ENCODE measurements around the gene PFDN1. TPM values are rescaled to one million over a fixed set of nuclear protein-coding genes. Genes with fewer than 3 reads are reported as not detected.

Gene PFDN1
- total RNA-seq, 1 donor, result 68.2 TPM

DNA sequence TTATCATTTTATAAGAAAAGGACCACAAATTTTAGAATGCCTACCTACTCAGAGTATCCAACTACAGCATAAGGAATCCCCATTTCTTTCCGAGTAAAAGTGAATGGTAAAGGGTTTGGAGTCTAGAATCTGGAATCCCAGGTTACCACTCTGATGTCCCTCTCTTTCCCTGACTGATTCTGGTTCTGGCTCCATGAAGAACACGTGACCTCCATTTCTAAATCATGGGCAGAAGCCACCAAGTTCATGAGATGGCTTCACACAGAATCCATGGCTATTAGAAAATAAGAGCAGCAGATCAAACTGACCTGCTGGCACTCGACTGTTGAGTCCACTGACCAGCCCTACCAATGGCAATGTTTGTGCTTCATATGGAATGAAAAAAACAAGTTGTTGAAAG is 40.7 kb downstream of the PFDN1 start:
- Histone ChIP-seq H3K9me3 (ENCODE audit: low read depth, low read length) (no peaks in the 10 kb centered on the region), H3K4me1 (ENCODE audit: insufficient read depth, low read length) (peaks cover 35% of the 10 kb centered on the region), H3K27me3 (ENCODE audit: insufficient read depth, low read length) (no peaks in the 10 kb centered on the region), H3K4me3 (ENCODE audit: low read length) (no peak overlapping the region)

DNA sequence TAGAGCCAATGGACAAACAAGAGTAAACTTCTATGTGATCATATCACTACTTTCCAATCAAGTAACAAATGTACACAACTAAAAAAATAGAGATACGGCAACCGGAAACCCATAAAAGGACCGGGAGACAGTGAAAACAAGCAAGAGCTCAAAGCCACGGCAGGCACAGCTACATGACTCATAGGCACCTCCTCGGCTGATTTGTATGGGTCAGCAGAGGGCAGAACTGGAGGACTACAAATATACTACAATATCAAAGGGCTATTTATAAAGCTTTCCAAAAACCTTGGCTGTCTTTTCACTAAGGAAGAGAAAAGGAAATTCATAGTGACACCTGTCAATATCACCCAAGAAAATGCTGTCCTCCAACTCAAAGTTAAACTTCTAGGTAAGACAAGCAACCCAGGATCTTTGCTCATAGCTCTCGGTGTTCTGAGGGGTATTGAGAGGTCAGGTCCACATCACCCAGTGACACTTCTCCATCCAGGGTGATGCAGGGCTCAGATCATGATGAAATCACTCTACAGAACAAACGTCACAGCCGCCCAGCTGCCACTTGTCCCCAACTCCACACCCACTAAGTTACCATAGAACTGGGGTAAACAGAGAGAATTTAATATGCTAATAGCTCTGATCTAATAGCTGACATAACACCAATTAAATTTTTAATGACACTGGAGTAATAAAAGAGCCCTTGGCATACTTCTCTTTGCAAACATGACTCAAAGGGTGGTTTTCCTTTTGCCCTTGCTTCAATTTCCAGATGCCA is 41.3 kb downstream of the PFDN1 start:
- no peaks in the 10 kb centered on the region for H3K9me3 ChIP-seq (ENCODE audit: low read depth, low read length)
- H3K27me3 ChIP-seq (ENCODE audit: insufficient read depth, low read length), result no peaks in the 10 kb centered on the region
- H3K4me1 ChIP-seq (ENCODE audit: insufficient read depth, low read length), result peaks cover 29% of the 10 kb centered on the region
- H3K4me3 ChIP-seq (ENCODE audit: low read length), result no peak overlapping the region

DNA sequence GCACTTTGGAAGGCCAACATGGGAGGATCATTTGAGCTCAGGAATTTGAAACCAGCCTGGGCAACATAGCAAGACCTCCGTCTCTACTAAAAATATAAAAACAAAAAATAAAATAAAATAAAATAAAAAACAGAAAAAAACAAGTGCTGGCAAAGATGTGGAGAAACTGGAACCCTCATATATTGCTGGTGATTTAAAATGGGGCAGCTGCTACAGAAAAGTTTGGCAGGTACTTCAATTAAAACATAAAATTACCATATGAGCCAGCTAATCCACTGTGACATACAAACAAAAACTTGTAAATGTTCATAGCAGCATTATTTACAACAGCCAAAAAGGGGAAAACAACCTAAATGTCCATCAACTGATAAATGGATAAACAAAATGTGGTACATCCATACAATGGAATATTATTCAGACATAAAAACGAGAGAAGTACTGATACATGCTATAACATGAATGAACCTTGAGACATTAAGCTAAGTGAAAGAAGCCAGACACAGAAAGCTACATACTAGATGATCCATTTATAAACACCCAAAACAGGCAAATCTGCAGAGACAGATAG is 42.7 kb downstream of the PFDN1 start:
- Histone ChIP-seq H3K9me3 (ENCODE audit: low read depth, low read length) (no peaks in the 10 kb centered on the region), H3K4me1 (ENCODE audit: insufficient read depth, low read length) (peaks cover 32% of the 10 kb centered on the region), H3K4me3 (ENCODE audit: low read length) (no peak overlapping the region), H3K27me3 (ENCODE audit: insufficient read depth, low read length) (no peaks in the 10 kb centered on the region)

DNA sequence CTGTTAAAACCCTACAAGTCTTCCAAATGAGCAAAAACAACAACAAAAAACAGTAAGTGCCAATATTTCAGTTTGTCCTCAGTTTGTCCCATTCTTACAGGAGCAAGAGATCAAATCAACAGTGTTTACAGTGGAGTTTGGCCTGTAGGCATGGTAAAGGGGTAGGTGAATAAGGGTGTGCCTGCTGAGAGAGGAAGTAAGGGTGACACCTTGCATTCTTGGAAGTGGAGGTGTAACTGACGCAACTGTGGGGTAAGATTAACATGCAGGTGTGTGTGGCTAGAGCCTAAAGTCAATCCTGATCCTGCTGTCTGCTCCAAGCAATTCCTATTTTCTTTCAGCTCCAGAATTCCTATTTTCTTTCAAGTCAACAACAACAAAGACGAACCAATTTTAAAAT is 43.4 kb downstream of the PFDN1 start:
- Histone ChIP-seq H3K9me3 (ENCODE audit: low read depth, low read length) (no peaks in the 10 kb centered on the region), H3K4me3 (ENCODE audit: low read length) (no peak overlapping the region), H3K27me3 (ENCODE audit: insufficient read depth, low read length) (no peaks in the 10 kb centered on the region), H3K4me1 (ENCODE audit: insufficient read depth, low read length) (peaks cover 35% of the 10 kb centered on the region)

DNA sequence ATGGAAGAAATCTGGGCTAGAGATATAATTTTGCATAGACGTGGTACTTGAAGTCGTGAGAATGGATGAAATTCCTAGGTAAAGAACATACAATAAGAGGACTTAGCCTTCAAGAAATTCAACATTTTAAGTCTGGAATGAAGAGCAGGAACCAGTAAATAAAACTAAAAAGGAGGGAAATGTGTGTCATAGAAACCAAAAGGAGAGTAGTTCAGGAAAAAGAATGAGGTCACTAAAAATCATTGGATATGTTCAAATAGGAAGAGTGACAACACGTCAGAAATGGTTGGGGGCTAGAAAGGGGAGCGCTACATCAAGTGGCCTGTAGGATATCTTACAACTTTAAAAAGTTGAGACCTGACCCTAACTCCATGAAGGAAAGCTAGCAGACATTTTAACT is 44.0 kb downstream of the PFDN1 start:
- Histone ChIP-seq H3K9me3 (ENCODE audit: low read depth, low read length) (no peaks in the 10 kb centered on the region), H3K4me1 (ENCODE audit: insufficient read depth, low read length) (peaks cover 41% of the 10 kb centered on the region), H3K4me3 (ENCODE audit: low read length) (no peak overlapping the region), H3K27me3 (ENCODE audit: insufficient read depth, low read length) (no peaks in the 10 kb centered on the region)

DNA sequence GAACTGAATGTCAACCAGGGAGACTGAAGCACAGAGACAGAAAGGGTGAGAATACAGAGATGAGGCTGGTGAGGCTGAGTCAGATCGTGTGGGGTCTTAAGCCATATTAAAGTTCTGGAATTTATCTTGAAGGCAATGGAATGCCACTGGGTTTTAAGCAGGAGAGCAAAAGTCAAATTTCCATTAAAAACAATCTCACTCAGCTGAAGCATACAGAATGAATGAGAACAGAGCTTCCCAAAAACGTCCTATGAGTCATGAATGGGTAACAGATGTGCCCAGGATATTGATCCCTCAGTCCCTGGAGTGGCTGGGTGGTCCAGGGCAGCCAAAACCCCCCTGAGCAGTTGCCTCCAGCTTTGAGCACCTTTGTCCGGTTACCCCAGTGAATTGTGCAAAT is 44.9 kb downstream of the PFDN1 start:
- Histone ChIP-seq H3K4me3 (ENCODE audit: low read length) (no peak overlapping the region), H3K27me3 (ENCODE audit: insufficient read depth, low read length) (no peaks in the 10 kb centered on the region), H3K4me1 (ENCODE audit: insufficient read depth, low read length) (peaks cover 50% of the 10 kb centered on the region), H3K9me3 (ENCODE audit: low read depth, low read length) (no peaks in the 10 kb centered on the region)

DNA sequence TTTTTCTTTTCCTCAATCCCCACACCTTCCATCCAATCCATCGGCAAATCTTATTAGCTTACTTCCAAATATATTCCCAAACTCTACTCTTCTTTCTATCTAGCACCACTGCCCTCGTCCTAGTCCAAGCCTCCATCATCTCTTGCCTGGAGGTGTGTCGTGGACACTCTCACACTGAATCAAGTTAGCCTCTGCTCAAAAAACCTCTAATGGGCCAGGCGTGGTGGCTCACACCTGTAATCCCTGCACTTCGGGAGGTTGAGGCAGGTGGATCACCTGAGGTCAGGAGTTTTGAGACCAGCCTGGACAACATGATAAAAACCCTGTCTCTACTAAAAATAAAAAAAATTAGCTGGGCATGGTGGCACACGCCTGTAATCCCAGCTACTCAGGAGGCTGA is 46.2 kb downstream of the PFDN1 start:
- no peaks in the 10 kb centered on the region for H3K9me3 ChIP-seq (ENCODE audit: low read depth, low read length)
- no peaks in the 10 kb centered on the region for H3K27me3 ChIP-seq (ENCODE audit: insufficient read depth, low read length)
- H3K4me3 ChIP-seq (ENCODE audit: low read length), result no peak overlapping the region
- H3K4me1 ChIP-seq (ENCODE audit: insufficient read depth, low read length), result peaks cover 59% of the 10 kb centered on the region

DNA sequence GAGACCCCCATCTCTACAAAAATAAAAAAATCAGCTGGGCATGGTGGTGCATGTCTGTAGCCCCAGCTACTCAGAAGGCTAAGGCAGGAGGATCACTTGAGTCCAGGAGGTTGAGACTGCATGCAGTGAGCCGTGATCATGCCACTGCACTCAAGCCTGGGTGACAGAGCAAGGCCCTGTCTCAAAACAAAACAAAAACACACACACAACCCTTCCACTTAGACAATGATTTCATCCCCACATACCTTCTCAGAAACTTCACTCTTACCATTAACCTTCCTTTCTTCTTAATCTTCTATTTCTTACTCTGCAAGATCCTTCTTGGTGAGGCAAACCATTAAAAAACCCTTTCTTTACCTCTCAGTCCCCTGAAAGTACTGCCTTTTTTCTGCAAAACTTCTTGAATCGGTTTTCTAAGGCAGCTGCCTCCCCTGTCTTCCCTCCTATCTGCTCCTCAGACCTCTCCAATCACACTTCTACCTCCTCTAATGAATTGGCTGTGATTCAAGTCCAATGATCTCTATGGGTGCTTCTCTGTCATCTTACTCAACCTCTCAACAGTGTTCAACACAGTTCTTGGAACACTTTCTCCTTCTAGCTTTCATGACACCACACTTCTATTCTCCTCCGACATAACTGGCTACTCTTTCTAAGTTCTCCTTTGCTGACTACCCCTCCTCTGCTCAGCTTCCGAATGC is 47.3 kb downstream of the PFDN1 start:
- peaks cover 61% of the 10 kb centered on the region for H3K4me1 ChIP-seq (ENCODE audit: insufficient read depth, low read length)
- H3K9me3 ChIP-seq (ENCODE audit: low read depth, low read length), result no peaks in the 10 kb centered on the region
- no peaks in the 10 kb centered on the region for H3K27me3 ChIP-seq (ENCODE audit: insufficient read depth, low read length)
- H3K4me3 ChIP-seq (ENCODE audit: low read length), result no peak overlapping the region

DNA sequence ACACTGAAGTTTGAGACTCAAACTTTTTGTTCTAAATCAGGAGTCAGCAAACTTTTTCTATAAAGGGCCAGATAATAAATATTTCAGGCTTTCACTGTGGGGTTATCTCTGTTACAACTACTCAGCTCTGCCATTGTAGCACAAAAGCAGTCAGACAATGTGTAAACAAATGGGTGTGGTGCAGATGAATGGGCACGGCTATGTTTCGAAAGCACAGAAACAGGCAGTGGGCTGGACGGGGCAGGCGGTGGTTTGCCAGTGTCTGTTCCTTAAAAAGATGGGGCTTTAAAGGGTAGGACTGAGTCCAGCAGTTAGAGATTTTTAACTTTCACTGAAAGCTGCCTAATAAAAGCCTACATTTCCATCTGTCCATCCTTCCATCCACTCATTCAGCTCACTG is 48.9 kb downstream of the PFDN1 start:
- Histone ChIP-seq H3K4me1 (ENCODE audit: insufficient read depth, low read length) (peaks cover 68% of the 10 kb centered on the region), H3K9me3 (ENCODE audit: low read depth, low read length) (no peaks in the 10 kb centered on the region), H3K27me3 (ENCODE audit: insufficient read depth, low read length) (no peaks in the 10 kb centered on the region), H3K4me3 (ENCODE audit: low read length) (no peak overlapping the region)

DNA sequence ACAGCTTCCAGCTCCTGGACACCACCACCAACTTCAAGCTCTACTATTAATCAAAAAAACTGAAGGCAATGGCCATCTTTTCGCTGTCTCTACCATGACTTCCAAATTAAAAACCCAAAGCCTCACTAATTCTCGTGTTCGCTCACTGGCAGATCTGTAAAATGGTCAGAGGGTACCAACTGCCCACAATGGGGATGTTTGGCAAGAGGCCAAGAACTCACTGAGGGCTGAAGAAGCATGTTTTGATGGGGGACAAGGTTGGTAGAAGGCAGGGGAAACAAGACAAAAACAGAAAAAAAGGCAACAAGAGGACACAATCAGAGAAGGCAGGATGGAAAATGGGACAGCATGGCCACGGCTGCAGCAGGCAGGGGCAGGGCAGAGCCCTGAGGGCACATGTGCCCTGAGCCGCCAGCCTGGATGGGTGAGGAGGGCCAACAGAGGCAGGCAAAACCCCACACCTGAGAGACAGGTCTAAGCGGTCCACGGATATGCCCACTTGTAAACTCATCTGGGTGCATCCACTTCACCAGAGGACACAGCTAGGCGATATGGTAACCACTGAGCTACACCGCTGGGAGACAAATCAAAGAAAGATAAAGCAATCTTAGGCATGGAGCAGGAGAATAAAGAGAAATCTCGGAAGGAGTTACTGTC is 50.3 kb downstream of the PFDN1 start:
- Histone ChIP-seq H3K27me3 (ENCODE audit: insufficient read depth, low read length) (no peaks in the 10 kb centered on the region), H3K4me1 (ENCODE audit: insufficient read depth, low read length) (peaks cover 68% of the 10 kb centered on the region), H3K4me3 (ENCODE audit: low read length) (no peak overlapping the region), H3K9me3 (ENCODE audit: low read depth, low read length) (no peaks in the 10 kb centered on the region)

DNA sequence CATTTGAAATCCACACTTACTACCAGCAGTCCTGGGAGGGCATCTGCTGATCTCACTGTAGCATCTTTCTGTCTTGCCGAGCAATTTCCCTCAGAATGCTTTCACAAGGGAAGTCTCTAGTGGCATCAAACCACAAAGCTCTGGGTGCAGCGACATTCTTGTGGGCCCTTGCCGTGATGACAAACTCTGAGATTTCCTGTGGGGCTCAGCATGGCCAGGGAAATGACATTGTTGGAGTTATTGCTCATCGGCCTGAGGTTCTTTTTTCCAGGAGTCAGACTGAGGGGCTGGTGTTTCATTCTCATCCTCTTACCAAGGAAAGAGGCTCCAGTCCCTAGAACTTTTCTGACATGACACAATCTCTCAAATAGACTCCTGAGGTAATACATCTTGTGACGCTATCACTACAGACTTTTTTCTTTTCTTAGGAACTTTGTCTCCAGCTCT is 51.4 kb downstream of the PFDN1 start:
- Histone ChIP-seq H3K4me1 (ENCODE audit: insufficient read depth, low read length) (peaks cover 68% of the 10 kb centered on the region), H3K4me3 (ENCODE audit: low read length) (no peak overlapping the region), H3K27me3 (ENCODE audit: insufficient read depth, low read length) (no peaks in the 10 kb centered on the region), H3K9me3 (ENCODE audit: low read depth, low read length) (no peaks in the 10 kb centered on the region)

DNA sequence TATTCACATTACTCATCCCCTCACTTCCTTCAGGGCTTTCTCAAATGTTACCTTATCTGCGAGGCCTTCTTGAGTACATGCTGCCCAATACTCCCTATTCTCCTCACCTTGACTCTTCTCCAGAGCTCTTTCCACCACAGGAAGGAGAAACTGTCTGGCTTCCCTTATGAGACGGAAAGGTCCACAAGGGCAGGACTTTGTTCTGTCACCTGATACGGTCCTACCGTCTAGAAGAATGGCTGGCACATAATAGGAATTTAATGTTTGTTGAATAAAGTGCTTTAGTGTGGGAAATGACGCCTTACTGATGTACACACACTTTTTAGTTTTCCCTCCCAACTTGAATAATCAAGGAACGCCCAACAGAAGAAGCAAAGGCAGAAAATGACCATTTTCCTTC is 52.5 kb downstream of the PFDN1 start:
- H3K4me1 ChIP-seq (ENCODE audit: insufficient read depth, low read length), result peaks cover 70% of the 10 kb centered on the region
- H3K27me3 ChIP-seq (ENCODE audit: insufficient read depth, low read length), result no peaks in the 10 kb centered on the region
- no peaks in the 10 kb centered on the region for H3K9me3 ChIP-seq (ENCODE audit: low read depth, low read length)
- no peak overlapping the region for H3K4me3 ChIP-seq (ENCODE audit: low read length)

DNA sequence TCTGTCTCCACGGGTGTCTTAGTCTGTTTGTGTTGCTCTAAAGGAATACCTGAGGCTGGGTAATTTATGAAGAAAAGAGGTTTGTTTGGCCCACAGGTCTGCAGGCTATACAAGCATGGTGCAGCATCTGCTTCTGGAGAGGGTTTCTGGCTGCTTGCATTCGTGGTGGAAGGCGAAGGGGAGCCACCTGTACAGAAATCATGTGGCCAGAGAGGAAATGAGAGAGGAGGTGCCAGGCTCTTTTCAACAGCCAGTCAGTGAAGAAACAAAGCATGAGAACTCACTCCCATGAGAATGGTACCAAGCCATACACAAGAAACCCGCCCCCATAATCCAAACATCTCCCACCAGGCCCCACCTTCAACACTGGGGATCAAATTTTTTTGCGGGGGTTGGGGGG is 53.4 kb downstream of the PFDN1 start:
- no peaks in the 10 kb centered on the region for H3K9me3 ChIP-seq (ENCODE audit: low read depth, low read length)
- peaks cover 72% of the 10 kb centered on the region for H3K4me1 ChIP-seq (ENCODE audit: insufficient read depth, low read length)

DNA sequence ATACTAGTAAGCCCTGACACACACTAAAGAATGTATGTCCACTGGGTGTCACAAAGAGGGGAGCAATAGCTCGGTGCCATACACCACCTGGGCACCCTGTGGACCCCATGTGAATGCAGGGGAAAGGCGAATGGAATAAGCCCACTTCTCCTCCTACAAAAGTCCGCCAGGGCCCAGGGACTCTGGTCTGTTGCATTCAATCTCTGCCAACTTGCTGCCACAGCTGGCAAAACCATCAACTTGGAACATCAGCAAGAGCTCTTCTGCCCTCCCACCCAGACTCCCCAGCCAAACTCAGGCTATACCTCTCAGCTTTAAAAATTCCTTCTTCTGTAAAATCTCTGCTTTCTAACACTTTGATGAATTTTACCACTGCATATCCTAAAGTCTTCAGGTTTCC is 54.5 kb downstream of the PFDN1 start:
- no peaks in the 10 kb centered on the region for H3K9me3 ChIP-seq (ENCODE audit: low read depth, low read length)
- no peak overlapping the region for H3K4me3 ChIP-seq (ENCODE audit: low read length)
- H3K4me1 ChIP-seq (ENCODE audit: insufficient read depth, low read length), result peaks cover 62% of the 10 kb centered on the region
- H3K27me3 ChIP-seq (ENCODE audit: insufficient read depth, low read length), result no peaks in the 10 kb centered on the region

More for the DNA sequence above, 53.4 kb downstream of the PFDN1 start:
- Histone ChIP-seq H3K4me3 (ENCODE audit: low read length) (no peak overlapping the region), H3K27me3 (ENCODE audit: insufficient read depth, low read length) (no peaks in the 10 kb centered on the region)

Measured in mononuclear cell (primary cell).